H1 (cell line): ENCODE measurements around the gene H6PD. TPM values are rescaled to one million over a fixed set of nuclear protein-coding genes. Genes with fewer than 3 reads are reported as not detected.

ENCODE experiments used
- ATF3 ChIP-seq: IDR thresholded peaks from 2 replicates; pipeline ENCODE4 v1.6.1; 2011; ENCODE audit warnings: low read depth, mild to moderate bottlenecking, low read length; ENCODE audit not compliant: insufficient read depth
- BCL11A ChIP-seq, 2 experiments: IDR thresholded peaks; one replicate each; pipeline ENCODE4 v1.6.1; 2011; ENCODE audit warnings: low read depth in 2 of 2, low read length in 2 of 2, mild to moderate bottlenecking in 2 of 2
- EZH2 ChIP-seq: fragments of 200-600 bp; sonication (generic); IDR thresholded peaks from 2 replicates; pipeline ENCODE4 v1.7.1; 2012; ENCODE audit warnings: low read depth, mild to moderate bottlenecking, moderate library complexity, low read length, inconsistent platforms; ENCODE audit not compliant: severe bottlenecking
- RAD21 ChIP-seq, 2 experiments: IDR thresholded peaks in 1 of 2; conservative IDR thresholded peaks in 1 of 2; 2 replicates each; pipeline ENCODE4 v1.6.1; 2011; ENCODE audit warnings: low read depth in 2 of 2, low read length in 2 of 2, improper control_type of control experiment in 1 of 2, inconsistent platforms in 1 of 2, mild to moderate bottlenecking in 1 of 2, moderate library complexity in 1 of 2
- USF2 ChIP-seq: IDR thresholded peaks from 2 replicates; pipeline ENCODE4 v1.6.1; 2011; ENCODE audit warnings: low read length, improper control_type of control experiment
- polyA plus RNA-seq, 7 experiments: library from polyadenylated mRNA; depleted of rRNA in 3 of 7; stranded (reverse) in 5 of 7; unstranded in 2 of 7; fragments of >200 nt in 5 of 7; fragments of 200-250 nt in 2 of 7; gene quantifications; 1 replicate in 5 of 7; 2 replicates in 1 of 7; 4 replicates in 1 of 7; pipeline versions ENCODE4 v1.2.1 to v1.2.3, GENCODE V29; 2011 to 2013; ENCODE audit warnings: missing spikeins in 2 of 7, mixed read lengths in 2 of 7
- total RNA-seq: library from RNA; stranded (reverse); fragmentation: NEBNext Ultra II Directional; extraction: Animal tissue kit (Norgen Biotek cat#: 25700); gene quantifications from 2 replicates; pipeline ENCODE4 v1.2.1, GENCODE V29; 2021

H6PD gene
- total and polyA plus RNA-seq, 2 of the 8 experiments (the other 6 are each of a cell fraction or from before 2014, with no cell fraction given), result 3.6 to 3.8 TPM

- TF ChIP-seq USF2, result no peak
- no peak for TF ChIP-seq EZH2
- TF ChIP-seq RAD21 (IDR thresholded peaks at IDR 0.05 in 1 of 2, conservative IDR thresholded peaks at IDR 0.05 in 1 of 2; ENCODE audit: low read depth in 2 of 2, low read length in 2 of 2), result no peak
- no peak for TF ChIP-seq BCL11A (IDR thresholded peaks at IDR 0.05; ENCODE audit: low read depth in 2 of 2, low read length in 2 of 2)
- no peak for TF ChIP-seq ATF3
- TF ChIP-seq, all 59 proteins: peak for 0
These were observed 9.2 kb upstream of the H6PD start (continued) for GRCh38 chr1:9225411-9225785.
